ENCODE measurements around the gene GLOD5. TPM values are rescaled to one million over a fixed set of nuclear protein-coding genes. Genes with fewer than 3 reads are reported as not detected.
A peak's percentile ranks its signal among the peaks of the same experiment; 100 is the strongest.

GLOD5 gene
- total RNA-seq, 1 experiment from 2014 or later: not detected

DNA sequence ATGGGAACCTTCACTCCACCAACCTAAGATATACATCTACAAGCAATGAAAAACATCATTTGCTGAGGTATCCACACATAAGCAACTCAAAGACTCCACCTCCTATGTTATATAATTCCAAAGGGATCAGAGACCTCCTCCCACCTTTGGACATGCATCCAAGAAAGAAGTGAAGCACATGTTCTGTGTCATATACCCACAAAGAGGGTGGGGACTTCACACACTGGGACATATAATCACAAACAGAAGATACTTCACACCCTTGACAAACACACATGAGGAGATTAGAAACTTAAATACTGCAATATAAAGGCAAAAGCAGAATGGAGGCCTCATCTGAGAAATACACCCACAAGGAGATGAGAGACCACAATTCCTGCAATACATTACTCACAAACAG is 39.6 kb upstream of the GLOD5 start:
- no peaks in the 10 kb centered on the region for H3K4me1 Mint-ChIP-seq (ENCODE audit: insufficient read depth, unreplicated experiment)
- TF ChIP-seq, protein P1, sequence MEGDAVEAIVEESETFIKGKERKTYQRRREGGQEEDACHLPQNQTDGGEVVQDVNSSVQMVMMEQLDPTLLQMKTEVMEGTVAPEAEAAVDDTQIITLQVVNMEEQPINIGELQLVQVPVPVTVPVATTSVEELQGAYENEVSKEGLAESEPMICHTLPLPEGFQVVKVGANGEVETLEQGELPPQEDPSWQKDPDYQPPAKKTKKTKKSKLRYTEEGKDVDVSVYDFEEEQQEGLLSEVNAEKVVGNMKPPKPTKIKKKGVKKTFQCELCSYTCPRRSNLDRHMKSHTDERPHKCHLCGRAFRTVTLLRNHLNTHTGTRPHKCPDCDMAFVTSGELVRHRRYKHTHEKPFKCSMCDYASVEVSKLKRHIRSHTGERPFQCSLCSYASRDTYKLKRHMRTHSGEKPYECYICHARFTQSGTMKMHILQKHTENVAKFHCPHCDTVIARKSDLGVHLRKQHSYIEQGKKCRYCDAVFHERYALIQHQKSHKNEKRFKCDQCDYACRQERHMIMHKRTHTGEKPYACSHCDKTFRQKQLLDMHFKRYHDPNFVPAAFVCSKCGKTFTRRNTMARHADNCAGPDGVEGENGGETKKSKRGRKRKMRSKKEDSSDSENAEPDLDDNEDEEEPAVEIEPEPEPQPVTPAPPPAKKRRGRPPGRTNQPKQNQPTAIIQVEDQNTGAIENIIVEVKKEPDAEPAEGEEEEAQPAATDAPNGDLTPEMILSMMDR (IDR thresholded peaks at IDR 0.05; ENCODE audit: unreplicated experiment): no peak
- intact Hi-C loops (cut with micrococcal nuclease): no loop called here
- no TSS peak for BruUV-seq (replicated peaks)
- peaks cover 7% of the 10 kb centered on the region for H3K9me3 Mint-ChIP-seq (ENCODE audit: unreplicated experiment)
- H3K27me3 Mint-ChIP-seq (ENCODE audit: insufficient read depth, unreplicated experiment): no peaks in the 10 kb centered on the region
- ChIA-PET CTCF (no interaction called here), POLR2A (no interaction called here)
- DNase-seq (ENCODE audit: unreplicated experiment): no peak
- no peak overlapping the region for H3K27ac Mint-ChIP-seq (ENCODE audit: low read depth, unreplicated experiment)
- H3K36me3 Mint-ChIP-seq (ENCODE audit: insufficient read depth, unreplicated experiment): no peaks in the 10 kb centered on the region
- no peak overlapping the region for H3K4me3 Mint-ChIP-seq (ENCODE audit: unreplicated experiment)

DNA sequence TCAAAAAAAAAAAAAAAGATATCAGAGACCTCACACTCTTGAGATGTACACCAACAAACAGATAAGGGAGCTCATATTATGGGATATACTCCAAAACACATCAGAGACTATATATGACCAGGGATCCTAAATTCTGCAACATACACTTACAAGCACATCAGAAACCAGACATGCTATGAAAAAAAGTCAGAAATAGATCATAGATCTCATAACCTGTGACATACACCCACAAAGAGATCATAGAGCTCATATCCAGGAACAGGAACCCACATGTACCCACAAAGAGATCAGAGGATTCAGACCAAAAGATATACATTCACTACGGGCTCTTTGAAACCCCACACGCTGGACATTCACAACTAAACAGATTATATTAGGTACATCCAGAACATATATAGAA is 35.0 kb upstream of the GLOD5 start:
- Mint-ChIP-seq H3K27me3 (ENCODE audit: insufficient read depth, unreplicated experiment) (no peaks in the 10 kb centered on the region), H3K4me3 (ENCODE audit: unreplicated experiment) (no peak overlapping the region), H3K36me3 (ENCODE audit: insufficient read depth, unreplicated experiment) (peaks cover 5% of the 10 kb centered on the region), H3K4me1 (ENCODE audit: insufficient read depth, unreplicated experiment) (no peaks in the 10 kb centered on the region), H3K27ac (ENCODE audit: low read depth, unreplicated experiment) (no peak overlapping the region), H3K9me3 (ENCODE audit: unreplicated experiment) (no peaks in the 10 kb centered on the region)
- no peak for DNase-seq (ENCODE audit: unreplicated experiment)
- CTCF ChIA-PET: interaction anchor here (0.5 kb wide), 1 partner anchor 145 kb away, joined by 3 read pairs; no protein-coding TSS in a partner anchor
- POLR2A ChIA-PET: interaction anchor here (0.6 to 0.8 kb wide), 2 partner anchors 10 to 276 kb away, joined by 3 read pairs; no protein-coding TSS in a partner anchor
- TF ChIP-seq, protein P1 (IDR thresholded peaks at IDR 0.05; ENCODE audit: unreplicated experiment): no peak
- intact Hi-C loops (cut with micrococcal nuclease): no loop called here
- no TSS peak for BruUV-seq (replicated peaks)

DNA sequence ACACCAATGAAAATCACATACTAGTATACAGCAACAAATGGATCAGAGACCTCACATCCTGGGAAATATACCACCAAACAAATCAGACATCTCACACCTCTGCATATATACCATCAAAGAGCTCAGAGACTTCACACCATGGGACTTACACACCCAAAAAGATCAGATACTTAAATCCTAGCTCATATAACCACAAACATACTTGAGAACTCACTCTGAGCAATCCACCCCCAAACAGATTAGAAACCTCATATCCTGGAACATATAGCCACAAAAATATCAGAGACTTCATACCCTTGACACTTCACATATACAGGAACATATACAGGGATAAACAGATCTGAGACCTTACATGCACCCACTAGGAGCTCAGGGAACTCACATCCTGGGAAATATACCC is 32.9 kb upstream of the GLOD5 start:
- ChIA-PET CTCF (no interaction called here), POLR2A (no interaction called here)
- TF ChIP-seq, protein P1 (IDR thresholded peaks at IDR 0.05; ENCODE audit: unreplicated experiment): no peak
- no TSS peak for BruUV-seq (replicated peaks)
- no peaks in the 10 kb centered on the region for H3K27me3 Mint-ChIP-seq (ENCODE audit: insufficient read depth, unreplicated experiment)
- no peaks in the 10 kb centered on the region for H3K4me1 Mint-ChIP-seq (ENCODE audit: insufficient read depth, unreplicated experiment)
- H3K27ac Mint-ChIP-seq (ENCODE audit: low read depth, unreplicated experiment): no peak overlapping the region
- H3K9me3 Mint-ChIP-seq (ENCODE audit: unreplicated experiment): no peaks in the 10 kb centered on the region
- DNase-seq (ENCODE audit: unreplicated experiment): no peak
- H3K4me3 Mint-ChIP-seq (ENCODE audit: unreplicated experiment): no peak overlapping the region
- intact Hi-C loops (cut with micrococcal nuclease): no loop called here
- peaks cover 18% of the 10 kb centered on the region for H3K36me3 Mint-ChIP-seq (ENCODE audit: insufficient read depth, unreplicated experiment)

DNA sequence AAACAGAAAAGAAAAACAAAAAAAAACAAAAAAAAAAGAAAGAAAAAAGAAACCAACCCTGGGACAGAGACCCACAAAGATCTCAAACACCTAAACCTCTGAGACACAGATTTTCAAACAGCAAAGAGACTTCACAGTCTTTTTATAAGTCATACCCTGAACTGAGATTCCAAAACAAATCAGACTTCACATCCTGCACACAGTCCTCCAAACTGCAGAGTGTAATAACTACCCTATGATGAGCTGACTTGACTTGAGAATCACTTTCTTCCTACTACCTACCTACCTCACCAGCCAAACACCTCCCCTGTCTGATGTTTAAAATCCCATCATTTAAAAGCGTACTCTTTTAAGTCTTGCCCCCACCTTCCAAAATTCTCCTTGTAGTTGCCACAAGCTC is 25.2 kb upstream of the GLOD5 start:
- H3K27ac Mint-ChIP-seq (ENCODE audit: low read depth, unreplicated experiment): peak overlapping the region; percentile 68
- CTCF ChIA-PET: interaction anchor here (1.2 kb wide), 1 partner anchor 210 kb away, joined by 3 read pairs; no protein-coding TSS in a partner anchor
- intact Hi-C loops (cut with micrococcal nuclease): no loop called here
- H3K27me3 Mint-ChIP-seq (ENCODE audit: insufficient read depth, unreplicated experiment): no peaks in the 10 kb centered on the region
- H3K4me3 Mint-ChIP-seq (ENCODE audit: unreplicated experiment): peak overlapping the region; percentile 74
- H3K4me1 Mint-ChIP-seq (ENCODE audit: insufficient read depth, unreplicated experiment): peaks cover 6% of the 10 kb centered on the region
- peaks cover 13% of the 10 kb centered on the region for H3K36me3 Mint-ChIP-seq (ENCODE audit: insufficient read depth, unreplicated experiment)
- H3K9me3 Mint-ChIP-seq (ENCODE audit: unreplicated experiment): peaks cover 8% of the 10 kb centered on the region
- TF ChIP-seq, protein P1 (IDR thresholded peaks at IDR 0.05; ENCODE audit: unreplicated experiment): no peak
- POLR2A ChIA-PET: interaction anchor here (0.6 to 3.2 kb wide), 10 partner anchors 10 to 502 kb away, joined by 3 to 10 read pairs (median 4); partner anchors contain the start of genes HDAC6, PQBP1, SLC35A2 and TIMM17B
- DNase-seq (ENCODE audit: unreplicated experiment): no peak
- BruUV-seq (replicated peaks): TSS peak; percentile 57

All from MCF 10A (cell line).